Placental epithelial cell (primary cell): ENCODE measurements around the gene HS3ST3A1. TPM values are rescaled to one million over a fixed set of nuclear protein-coding genes. Genes with fewer than 3 reads are reported as not detected.

Experiments
- small RNA-seq: library from RNA; depleted of rRNA; stranded (forward); fragments of <200 nt; gene quantifications from one replicate; pipeline ENCODE3, GENCODE V24; 2012
- total RNA-seq: library from RNA; depleted of rRNA; stranded (reverse); fragments of >200 nt; gene quantifications from 2 replicates; pipeline ENCODE4 v1.2.3, GENCODE V29; 2012

The HS3ST3A1 gene
- total RNA-seq: 0.33 and 0.79 TPM in 2 replicates

DNA sequence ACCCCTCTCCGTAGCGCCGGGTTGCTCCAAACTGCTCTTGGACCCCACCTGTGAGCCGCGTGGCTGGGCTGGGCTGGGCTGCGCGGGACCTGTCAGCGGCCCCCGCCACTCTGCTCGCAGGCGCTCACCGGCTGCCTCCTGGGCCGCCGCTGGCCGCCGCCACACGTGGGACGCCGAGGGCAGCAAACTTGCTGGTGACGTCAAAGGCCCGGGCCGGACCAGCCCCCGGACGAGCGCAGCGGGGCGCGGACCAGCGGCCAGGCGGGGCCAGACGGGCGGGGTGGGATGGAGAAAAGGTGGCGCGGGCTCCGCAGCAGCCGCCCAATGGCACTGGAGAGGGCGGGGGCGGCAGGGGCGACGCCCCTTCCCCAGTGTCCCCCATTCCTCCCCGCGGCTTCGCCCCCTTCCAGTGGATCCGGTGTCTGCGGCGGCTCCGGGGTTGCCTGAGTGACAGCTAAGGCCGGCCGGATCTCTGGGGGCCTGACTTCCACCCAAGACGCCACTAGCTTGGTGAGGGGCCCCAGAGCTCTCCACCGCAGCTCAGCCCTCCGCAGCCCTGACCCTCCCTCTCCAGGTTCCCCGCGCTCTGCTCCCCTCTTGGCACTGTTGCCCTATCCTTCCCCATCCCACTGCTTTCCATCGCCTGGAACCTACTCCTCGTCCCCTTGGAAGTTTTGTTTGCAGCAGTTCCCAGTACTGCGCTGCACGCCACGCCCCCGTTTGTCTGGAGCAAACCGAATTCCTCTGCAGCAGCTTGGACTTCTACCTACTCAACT, at the start of gene HS3ST3A1:
Gene HS3ST3A1 (minus strand): TSS at position 154 of the 776 bp plus-strand sequence. CDS start 800 bp downstream, outside the sequence.

Small RNAs within 50 kb of the gene (small RNA-seq; reads per million reads assigned to genes)
- not detected for gene MIR548H3
